Measurements from ENCODE around the gene DAB1.

DNA sequence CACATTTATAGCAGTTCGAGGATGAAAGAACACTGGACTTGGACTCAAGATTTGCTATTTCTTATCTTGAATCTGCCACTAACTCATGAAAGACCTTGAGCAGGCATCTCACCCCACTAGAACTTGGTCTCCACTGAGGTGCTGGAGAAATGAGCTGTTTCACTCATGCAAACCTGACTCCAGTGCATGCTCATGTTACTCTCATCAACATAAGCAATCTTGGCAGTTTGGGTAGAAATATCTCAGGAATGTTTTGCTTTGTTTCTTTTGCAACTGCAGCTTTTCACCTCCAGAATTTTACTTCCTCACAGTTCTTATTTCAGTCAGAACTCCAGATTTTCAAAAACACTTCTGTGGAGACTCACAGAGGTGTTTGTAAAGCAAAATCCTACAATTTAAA, 46.2 kb upstream of the DAB1 start:
- no peak for TF ChIP-seq YY1 (IDR thresholded peaks at IDR 0.05; ENCODE audit: low read depth, low read length)
- no peak for TF ChIP-seq POLR2A (IDR thresholded peaks at IDR 0.05; ENCODE audit: low read depth, low read length)
- TF ChIP-seq GABPA (IDR thresholded peaks at IDR 0.05; ENCODE audit: low read depth) = no peak
- TF ChIP-seq, protein P1, sequence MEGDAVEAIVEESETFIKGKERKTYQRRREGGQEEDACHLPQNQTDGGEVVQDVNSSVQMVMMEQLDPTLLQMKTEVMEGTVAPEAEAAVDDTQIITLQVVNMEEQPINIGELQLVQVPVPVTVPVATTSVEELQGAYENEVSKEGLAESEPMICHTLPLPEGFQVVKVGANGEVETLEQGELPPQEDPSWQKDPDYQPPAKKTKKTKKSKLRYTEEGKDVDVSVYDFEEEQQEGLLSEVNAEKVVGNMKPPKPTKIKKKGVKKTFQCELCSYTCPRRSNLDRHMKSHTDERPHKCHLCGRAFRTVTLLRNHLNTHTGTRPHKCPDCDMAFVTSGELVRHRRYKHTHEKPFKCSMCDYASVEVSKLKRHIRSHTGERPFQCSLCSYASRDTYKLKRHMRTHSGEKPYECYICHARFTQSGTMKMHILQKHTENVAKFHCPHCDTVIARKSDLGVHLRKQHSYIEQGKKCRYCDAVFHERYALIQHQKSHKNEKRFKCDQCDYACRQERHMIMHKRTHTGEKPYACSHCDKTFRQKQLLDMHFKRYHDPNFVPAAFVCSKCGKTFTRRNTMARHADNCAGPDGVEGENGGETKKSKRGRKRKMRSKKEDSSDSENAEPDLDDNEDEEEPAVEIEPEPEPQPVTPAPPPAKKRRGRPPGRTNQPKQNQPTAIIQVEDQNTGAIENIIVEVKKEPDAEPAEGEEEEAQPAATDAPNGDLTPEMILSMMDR (IDR thresholded peaks at IDR 0.05 in 2 of 3, conservative IDR thresholded peaks at IDR 0.05 in 1 of 3; ENCODE audit: control insufficient read depth in 2 of 3, extremely low read depth in 1 of 3, insufficient read depth in 1 of 3, low read depth in 3 of 3, low read length in 3 of 3) = no peak
